Mucosa of descending colon (tissue), 3 donors: ENCODE data around the gene HSD17B12. TPM values are rescaled to one million over a fixed set of nuclear protein-coding genes. Genes with fewer than 3 reads are reported as not detected.
A peak's percentile ranks its signal among the peaks of the same experiment; 100 is the strongest.
"Not testable (repeated sequence)": the region's sequence is repeated elsewhere in the genome, so short reads cannot be mapped to it uniquely, and the experiment has no call there.

Experiments
- ATAC-seq: fragments of 200-7000 bp; cut with Tn5 transposase; one replicate; pipeline ENCODE4 v1.9.1; 2020; ENCODE audit warnings: mild to moderate bottlenecking, moderate library complexity
- DNase-seq, 3 donors: peaks; one replicate each; pipeline ENCODE4 v3.0.0-alpha.2; 2020
- H3K36me3 ChIP-seq: fragments of 200-600 bp; one replicate; pipeline ENCODE4 v1.8.0; 2021; ENCODE audit warnings: low read depth, mild to moderate bottlenecking
- H3K4me1 ChIP-seq: fragments of 200-600 bp; one replicate; pipeline ENCODE4 v1.8.0; 2021; ENCODE audit warnings: low read depth, mild to moderate bottlenecking
- H3K4me3 ChIP-seq: fragments of 200-600 bp; one replicate; pipeline ENCODE4 v1.8.0; 2021; ENCODE audit warnings: mild to moderate bottlenecking
- H3K9me3 ChIP-seq: fragments of 200-600 bp; one replicate; pipeline ENCODE4 v1.8.0; 2021; ENCODE audit warnings: mild to moderate bottlenecking
- intact Hi-C, 2 donors: fragments of 100-400 bp; cut with DNase I in 1 of 2; cut with micrococcal nuclease in 1 of 2; formaldehyde crosslinking; loops; one replicate each; pipeline versions ENCODE4 v1.11.0 to v1.11.1; 2022; cut with DNase I, micrococcal nuclease
- total RNA-seq, 3 donors: library from RNA; stranded (reverse); fragmentation: NEBNext Ultra II Directional in 2 of 3; extraction: Animal tissue kit (Norgen Biotek cat#: 25700) in 2 of 3; gene quantifications; one replicate each; pipeline versions ENCODE4 v1.2.1 to v1.2.4, GENCODE V29; 2021 to 2023
- TF ChIP-seq, protein P1 (sequence below): fragments of 200-600 bp; IDR thresholded peaks from one replicate; pipeline ENCODE4 v1.8.0; 2022; ENCODE audit warnings: antibody characterized with exemption, mild to moderate bottlenecking
- donor health status: DM: no; HTN: no; CAD: no; lungs with moderate emphysema.
- donor health status: DM: no; HTN: no; CAD: no.
- donor health status: DM: no; HTN: yes; CAD: no.

HSD17B12 gene
- total RNA-seq, 3 donors from 2014 or later, result 63.0 to 119 (median 114) TPM

DNA sequence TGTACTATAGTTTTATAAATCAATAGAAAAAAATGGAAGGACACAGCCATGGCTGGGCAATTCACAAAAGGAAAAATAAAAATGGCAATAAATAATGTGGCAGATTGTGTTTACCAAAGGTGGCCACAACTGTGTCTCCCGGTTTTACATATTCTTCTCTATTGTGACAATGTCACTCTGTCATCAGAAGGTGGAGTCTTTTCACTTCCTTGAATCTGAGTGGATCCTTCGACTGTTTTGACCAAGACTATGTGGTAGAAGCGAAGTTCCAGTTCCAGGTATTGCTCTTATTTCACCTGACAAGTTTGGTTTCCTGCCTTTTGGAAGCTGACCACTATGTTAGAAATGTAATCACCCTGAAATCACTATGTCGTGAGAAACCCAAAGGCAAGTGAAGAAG, 31.0 kb upstream of the HSD17B12 start:
- peak; percentile 42 for ATAC-seq
- Histone ChIP-seq H3K36me3 (no peaks in the 10 kb centered on the region), H3K4me1 (peaks cover 8% of the 10 kb centered on the region), H3K9me3 (no peaks in the 10 kb centered on the region), H3K4me3 (no peak overlapping the region)
- intact Hi-C loops, result no loop called here
- TF ChIP-seq, protein P1, sequence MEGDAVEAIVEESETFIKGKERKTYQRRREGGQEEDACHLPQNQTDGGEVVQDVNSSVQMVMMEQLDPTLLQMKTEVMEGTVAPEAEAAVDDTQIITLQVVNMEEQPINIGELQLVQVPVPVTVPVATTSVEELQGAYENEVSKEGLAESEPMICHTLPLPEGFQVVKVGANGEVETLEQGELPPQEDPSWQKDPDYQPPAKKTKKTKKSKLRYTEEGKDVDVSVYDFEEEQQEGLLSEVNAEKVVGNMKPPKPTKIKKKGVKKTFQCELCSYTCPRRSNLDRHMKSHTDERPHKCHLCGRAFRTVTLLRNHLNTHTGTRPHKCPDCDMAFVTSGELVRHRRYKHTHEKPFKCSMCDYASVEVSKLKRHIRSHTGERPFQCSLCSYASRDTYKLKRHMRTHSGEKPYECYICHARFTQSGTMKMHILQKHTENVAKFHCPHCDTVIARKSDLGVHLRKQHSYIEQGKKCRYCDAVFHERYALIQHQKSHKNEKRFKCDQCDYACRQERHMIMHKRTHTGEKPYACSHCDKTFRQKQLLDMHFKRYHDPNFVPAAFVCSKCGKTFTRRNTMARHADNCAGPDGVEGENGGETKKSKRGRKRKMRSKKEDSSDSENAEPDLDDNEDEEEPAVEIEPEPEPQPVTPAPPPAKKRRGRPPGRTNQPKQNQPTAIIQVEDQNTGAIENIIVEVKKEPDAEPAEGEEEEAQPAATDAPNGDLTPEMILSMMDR, result no peak
- no peak for DNase-seq

DNA sequence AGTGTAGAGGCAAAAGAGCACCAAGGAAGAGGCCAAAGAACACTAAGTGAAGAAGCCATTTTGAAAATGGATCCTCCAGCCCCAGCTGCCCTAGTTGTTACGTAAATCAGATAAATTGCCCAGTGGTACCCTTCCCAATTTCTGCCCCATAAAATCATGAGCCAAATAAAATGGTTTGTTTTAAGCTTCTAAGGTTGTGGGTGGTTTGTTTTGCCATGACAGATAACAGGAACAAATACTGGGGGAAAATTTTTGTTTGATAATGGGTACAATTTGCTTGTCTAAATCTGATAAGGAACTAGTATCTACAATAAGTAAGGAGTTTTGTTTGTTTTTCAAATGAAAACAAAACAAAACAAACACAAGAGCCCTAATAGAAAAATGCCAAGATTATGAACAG, 30.6 kb upstream of the HSD17B12 start:
- no peak for DNase-seq
- Histone ChIP-seq H3K4me3 (no peak overlapping the region), H3K4me1 (peaks cover 6% of the 10 kb centered on the region), H3K9me3 (no peaks in the 10 kb centered on the region), H3K36me3 (no peaks in the 10 kb centered on the region)
- intact Hi-C loops, result no loop called here
- TF ChIP-seq, protein P1, result no peak
- ATAC-seq, result no peak

DNA sequence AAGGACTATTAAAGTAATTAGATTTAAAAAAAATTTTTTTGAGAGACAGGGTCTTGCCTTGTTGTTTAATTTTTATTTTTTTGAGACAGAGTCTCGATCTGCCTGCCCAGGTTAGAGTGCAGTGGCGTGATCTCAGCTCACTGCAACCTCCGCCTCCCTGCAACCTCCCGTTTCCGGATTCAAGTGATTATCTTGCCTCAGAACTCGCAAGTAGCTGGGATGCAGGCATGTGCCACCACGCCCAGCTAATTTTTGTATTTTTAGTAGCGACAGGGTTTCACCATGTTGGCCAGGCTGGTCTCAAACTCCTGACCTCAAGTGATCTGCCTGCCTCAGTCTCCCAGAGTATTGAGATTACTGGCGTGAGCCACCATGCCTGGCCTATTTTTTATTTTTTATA, 17.5 kb upstream of the HSD17B12 start:
- intact Hi-C loops, DNase-seq, H3K4me1 ChIP-seq: not testable (repeated sequence)

DNA sequence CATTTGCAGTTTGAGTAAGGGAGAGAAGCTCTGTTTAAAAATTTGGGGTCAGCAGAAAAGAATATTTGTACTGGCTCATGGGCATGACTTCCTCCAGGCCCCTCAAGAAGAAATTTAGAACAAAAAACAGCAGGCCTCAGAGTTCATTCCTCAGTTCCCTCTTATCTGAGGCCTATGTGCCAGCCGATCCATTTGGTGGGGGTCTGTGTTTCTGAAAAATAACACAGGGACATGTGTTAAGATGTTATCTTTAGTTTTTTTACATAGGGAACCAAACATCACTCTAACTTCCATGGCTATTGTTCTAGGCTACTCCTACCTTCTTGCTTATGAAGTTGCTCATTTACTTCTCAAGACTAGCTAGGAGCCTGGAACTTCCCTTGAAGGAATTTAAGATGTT, 16.2 kb upstream of the HSD17B12 start:
- DNase-seq (no peak), ATAC-seq (no peak)
- TF ChIP-seq, protein P1, result no peak
- intact Hi-C loops, result no loop called here
- no peaks in the 10 kb centered on the region for H3K9me3 ChIP-seq
- H3K4me3 ChIP-seq, result no peak overlapping the region
- H3K4me1 ChIP-seq, result no peaks in the 10 kb centered on the region
- no peaks in the 10 kb centered on the region for H3K36me3 ChIP-seq

More for the DNA sequence above, 17.5 kb upstream of the HSD17B12 start:
- ATAC-seq, H3K36me3 ChIP-seq, H3K4me3 ChIP-seq, H3K9me3 ChIP-seq: not testable (repeated sequence)

DNA sequence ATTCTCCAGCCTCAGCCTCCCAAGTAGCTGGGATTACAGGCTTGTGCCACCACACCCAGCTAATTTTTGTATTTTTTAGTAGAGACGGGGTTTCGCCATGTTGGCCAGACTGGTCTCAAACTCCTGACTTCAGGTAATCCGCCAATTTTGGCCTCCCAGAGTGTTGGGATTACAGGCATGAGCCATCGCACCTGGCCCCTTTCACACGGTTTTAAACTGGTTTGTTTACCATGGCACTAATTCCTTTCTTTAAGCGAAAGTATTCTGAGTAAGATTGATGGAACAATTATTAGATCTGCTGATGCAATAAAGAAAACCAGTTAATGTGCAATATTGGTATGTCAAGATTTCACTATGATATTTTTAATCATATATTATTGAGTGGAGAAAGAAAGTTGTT, 9.3 kb upstream of the HSD17B12 start:
- intact Hi-C loops, result not testable (repeated sequence)

DNA sequence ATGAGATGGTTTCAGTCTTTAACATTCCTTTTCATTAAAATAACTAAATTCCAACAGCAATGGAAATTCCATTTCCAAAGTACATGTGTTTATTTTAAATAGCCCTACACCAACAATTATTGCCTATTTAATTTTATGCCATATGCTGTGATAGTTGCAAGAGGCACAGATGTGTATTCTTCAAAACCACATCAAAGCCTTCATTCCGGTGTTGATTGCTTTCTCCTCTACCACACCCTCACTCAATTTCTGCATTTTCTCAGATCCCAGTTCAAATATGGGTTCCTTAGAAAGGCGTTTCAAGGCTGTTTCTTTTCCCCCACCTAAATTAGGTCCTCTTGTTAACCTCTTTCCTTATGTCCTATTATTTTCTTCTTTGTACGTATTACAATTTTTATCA, 6.0 kb upstream of the HSD17B12 start:
- no peaks in the 10 kb centered on the region for H3K4me1 ChIP-seq
- DNase-seq, result no peak
- no peak for ATAC-seq
- H3K9me3 ChIP-seq, result no peaks in the 10 kb centered on the region
- TF ChIP-seq, protein P1, result no peak
- intact Hi-C loops, result no loop called here
- no peak overlapping the region for H3K4me3 ChIP-seq
- no peaks in the 10 kb centered on the region for H3K36me3 ChIP-seq

More for the DNA sequence above, 9.3 kb upstream of the HSD17B12 start:
- H3K4me3 ChIP-seq, H3K36me3 ChIP-seq, DNase-seq, H3K9me3 ChIP-seq, ATAC-seq, H3K4me1 ChIP-seq: not testable (repeated sequence)

DNA sequence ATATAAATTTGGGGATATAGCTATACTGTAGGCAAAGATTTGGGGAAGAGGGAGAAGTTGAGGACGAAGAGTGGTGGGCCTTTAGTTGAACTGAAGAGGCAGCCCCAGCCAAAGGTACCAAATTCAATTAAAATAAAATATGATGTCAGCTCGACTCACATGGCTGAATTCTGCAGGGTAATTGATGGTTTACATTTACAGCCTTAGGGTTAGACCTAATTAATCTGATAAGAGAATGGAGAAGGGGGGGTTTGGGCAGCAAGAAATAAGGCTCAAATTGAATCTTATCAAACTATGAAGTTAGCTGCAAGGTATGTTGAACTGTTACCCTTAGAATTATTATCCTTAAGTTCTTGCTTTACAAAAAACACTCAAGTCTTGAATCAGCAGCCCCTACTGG, 3.6 kb upstream of the HSD17B12 start:
- no peaks in the 10 kb centered on the region for H3K4me1 ChIP-seq
- DNase-seq, result no peak
- TF ChIP-seq, protein P1, result no peak
- ATAC-seq, result no peak
- H3K4me3 ChIP-seq, result no peak overlapping the region
- no peaks in the 10 kb centered on the region for H3K9me3 ChIP-seq
- no peaks in the 10 kb centered on the region for H3K36me3 ChIP-seq
- intact Hi-C loops, result no loop called here
